Cardiac muscle cell (in vitro differentiated cells and primary cell): ENCODE measurements around the gene PM20D2. TPM values are rescaled to one million over a fixed set of nuclear protein-coding genes. Genes with fewer than 3 reads are reported as not detected.

Source experiments
- DNase-seq, 2 donors: peaks; one replicate each; pipeline versions ENCODE4 v3.0.0 to v3.0.0-alpha.2; 2010 to 2017; ENCODE audit warnings: low read depth in 1 of 2, low spot score in 1 of 2
- H3K27ac ChIP-seq: fragments of 200-600 bp; sonication (generic); 2 replicates; pipeline ENCODE4 v1.5.1; 2016
- H3K27me3 ChIP-seq: fragments of 200-600 bp; sonication (generic); 2 replicates; pipeline ENCODE4 v1.6.0; 2016; ENCODE audit warnings: control low read depth
- H3K36me3 ChIP-seq: fragments of 200-600 bp; sonication (generic); 2 replicates; pipeline ENCODE4 v1.5.1; 2016; ENCODE audit warnings: control low read depth
- H3K4me1 ChIP-seq: fragments of 200-600 bp; sonication (generic); 2 replicates; pipeline ENCODE4 v1.8.1; 2017; ENCODE audit warnings: low read depth, mild to moderate bottlenecking, mixed run types
- H3K4me3 ChIP-seq: fragments of 200-600 bp; sonication (generic); 2 replicates; pipeline ENCODE4 v1.5.1; 2016; ENCODE audit warnings: mild to moderate bottlenecking
- H3K9me3 ChIP-seq: fragments of 200-600 bp; sonication (generic); 2 replicates; pipeline ENCODE4 v1.5.1; 2017; ENCODE audit warnings: low read depth, mild to moderate bottlenecking, control low read depth
- polyA plus RNA-seq: library from polyadenylated mRNA; unstranded; fragments of >200 nt; fragmentation: Nextera tagmentation; extraction: Ambion mirVana; gene quantifications from 2 replicates; pipeline ENCODE4 v1.2.1, GENCODE V29; 2016
- total RNA-seq: library from RNA; depleted of rRNA; stranded (reverse); fragments of >200 nt; gene quantifications from 2 replicates; pipeline ENCODE4 v1.2.3, GENCODE V29; 2016
- TF ChIP-seq, protein P1 (sequence below): IDR thresholded peaks from 2 replicates; pipeline ENCODE4 v1.5.1; 2012; ENCODE audit warnings: low read depth, mild to moderate bottlenecking, low read length

PM20D2 gene
- total and polyA plus RNA-seq, 2 experiments from 2014 or later: 10.6 to 11.4 TPM

DNA sequence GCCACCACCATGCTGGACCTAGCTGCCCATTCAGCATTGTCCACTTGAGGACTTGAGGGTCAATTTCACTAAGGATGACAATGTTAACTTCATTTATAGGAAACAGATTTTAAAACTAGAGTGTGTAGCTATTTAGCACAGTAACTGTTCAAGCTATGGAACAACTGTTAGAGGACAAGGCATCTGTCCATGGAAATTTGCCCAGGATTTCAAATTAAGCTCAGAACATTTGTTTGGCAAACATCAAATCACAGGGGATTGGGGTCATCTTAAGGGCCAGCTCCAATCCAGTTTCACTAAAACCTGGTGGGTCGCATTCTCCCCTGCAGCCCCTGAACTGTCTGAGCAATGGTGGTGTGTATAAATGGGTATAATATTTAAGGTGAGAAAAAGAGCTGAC is 35.1 kb downstream of the PM20D2 start:
- no peak overlapping the region for H3K27ac ChIP-seq
- H3K4me1 ChIP-seq: no peaks in the 10 kb centered on the region
- no peaks in the 10 kb centered on the region for H3K36me3 ChIP-seq
- H3K27me3 ChIP-seq: no peaks in the 10 kb centered on the region
- DNase-seq: no peak
- H3K9me3 ChIP-seq: no peaks in the 10 kb centered on the region
- TF ChIP-seq, protein P1, sequence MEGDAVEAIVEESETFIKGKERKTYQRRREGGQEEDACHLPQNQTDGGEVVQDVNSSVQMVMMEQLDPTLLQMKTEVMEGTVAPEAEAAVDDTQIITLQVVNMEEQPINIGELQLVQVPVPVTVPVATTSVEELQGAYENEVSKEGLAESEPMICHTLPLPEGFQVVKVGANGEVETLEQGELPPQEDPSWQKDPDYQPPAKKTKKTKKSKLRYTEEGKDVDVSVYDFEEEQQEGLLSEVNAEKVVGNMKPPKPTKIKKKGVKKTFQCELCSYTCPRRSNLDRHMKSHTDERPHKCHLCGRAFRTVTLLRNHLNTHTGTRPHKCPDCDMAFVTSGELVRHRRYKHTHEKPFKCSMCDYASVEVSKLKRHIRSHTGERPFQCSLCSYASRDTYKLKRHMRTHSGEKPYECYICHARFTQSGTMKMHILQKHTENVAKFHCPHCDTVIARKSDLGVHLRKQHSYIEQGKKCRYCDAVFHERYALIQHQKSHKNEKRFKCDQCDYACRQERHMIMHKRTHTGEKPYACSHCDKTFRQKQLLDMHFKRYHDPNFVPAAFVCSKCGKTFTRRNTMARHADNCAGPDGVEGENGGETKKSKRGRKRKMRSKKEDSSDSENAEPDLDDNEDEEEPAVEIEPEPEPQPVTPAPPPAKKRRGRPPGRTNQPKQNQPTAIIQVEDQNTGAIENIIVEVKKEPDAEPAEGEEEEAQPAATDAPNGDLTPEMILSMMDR: no peak
- no peak overlapping the region for H3K4me3 ChIP-seq

DNA sequence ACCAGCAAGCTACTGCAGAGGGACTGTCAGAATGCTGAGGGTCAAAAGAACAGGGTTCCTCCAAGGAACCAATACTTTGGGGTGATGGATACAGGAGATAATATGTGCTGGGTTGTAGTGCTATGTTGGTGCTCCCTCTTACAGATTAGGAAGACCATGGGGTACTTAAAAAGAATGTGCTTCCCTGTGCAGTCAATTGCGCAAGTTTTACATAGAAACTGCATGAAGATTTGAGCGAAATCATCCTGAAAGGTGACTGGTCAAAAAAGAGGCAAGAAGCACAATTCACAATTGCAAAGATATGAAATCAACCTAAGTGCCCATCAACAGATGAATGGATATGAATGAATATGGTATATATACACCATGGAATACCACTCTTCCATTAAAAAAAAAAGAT is 37.4 kb downstream of the PM20D2 start:
- TF ChIP-seq, protein P1: no peak
- Histone ChIP-seq H3K4me3 (no peak overlapping the region), H3K36me3 (no peaks in the 10 kb centered on the region), H3K9me3 (no peaks in the 10 kb centered on the region), H3K27ac (no peak overlapping the region), H3K27me3 (no peaks in the 10 kb centered on the region), H3K4me1 (no peaks in the 10 kb centered on the region)
- DNase-seq: no peak

DNA sequence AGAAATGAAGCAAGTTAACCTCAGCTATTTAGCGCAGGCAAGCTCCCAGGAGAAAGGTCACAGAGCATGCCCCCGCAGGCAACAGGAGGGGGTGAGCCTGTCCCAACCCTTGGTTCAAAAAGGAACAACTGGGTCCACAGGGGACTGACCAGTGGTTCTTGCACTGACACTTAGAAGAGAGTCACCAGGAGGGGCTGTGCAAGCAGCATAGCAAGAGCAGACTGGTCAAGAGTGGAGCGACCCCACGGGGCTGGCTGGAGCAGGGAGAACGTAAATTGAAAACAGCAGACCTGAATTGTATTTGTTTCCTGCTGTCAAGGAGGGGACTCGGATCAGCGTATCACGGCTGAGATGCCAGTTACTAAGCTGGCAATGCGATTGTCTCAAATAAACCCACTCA is 38.5 kb downstream of the PM20D2 start:
- H3K9me3 ChIP-seq: no peaks in the 10 kb centered on the region
- H3K4me3 ChIP-seq: no peak overlapping the region
- no peaks in the 10 kb centered on the region for H3K4me1 ChIP-seq
- TF ChIP-seq, protein P1: no peak
- no peak for DNase-seq
- H3K27ac ChIP-seq: no peak overlapping the region
- H3K36me3 ChIP-seq: no peaks in the 10 kb centered on the region
- H3K27me3 ChIP-seq: no peaks in the 10 kb centered on the region

DNA sequence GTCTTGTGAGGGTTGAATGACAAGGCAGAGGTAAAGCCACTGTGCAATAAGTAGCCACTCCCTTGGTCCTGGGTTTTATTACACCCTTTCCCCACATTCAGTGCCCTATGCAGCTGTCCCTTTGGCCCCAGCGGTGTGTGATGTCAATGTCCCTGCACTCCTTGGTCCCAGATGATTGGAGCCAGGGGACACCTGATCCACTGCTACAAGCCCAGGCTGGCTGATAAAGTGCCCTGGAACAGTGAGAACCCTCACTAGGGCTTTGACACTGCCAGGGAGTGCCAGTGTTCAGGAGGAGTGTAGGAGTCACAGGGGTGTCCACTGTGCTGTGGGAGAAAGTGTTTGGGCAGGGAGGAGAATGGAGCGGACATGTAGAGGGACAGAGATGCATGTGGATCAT is 40.9 kb downstream of the PM20D2 start:
- Histone ChIP-seq H3K27ac (no peak overlapping the region), H3K4me3 (no peak overlapping the region), H3K9me3 (no peaks in the 10 kb centered on the region), H3K27me3 (no peaks in the 10 kb centered on the region), H3K36me3 (no peaks in the 10 kb centered on the region), H3K4me1 (no peaks in the 10 kb centered on the region)
- TF ChIP-seq, protein P1: no peak
- DNase-seq: no peak

DNA sequence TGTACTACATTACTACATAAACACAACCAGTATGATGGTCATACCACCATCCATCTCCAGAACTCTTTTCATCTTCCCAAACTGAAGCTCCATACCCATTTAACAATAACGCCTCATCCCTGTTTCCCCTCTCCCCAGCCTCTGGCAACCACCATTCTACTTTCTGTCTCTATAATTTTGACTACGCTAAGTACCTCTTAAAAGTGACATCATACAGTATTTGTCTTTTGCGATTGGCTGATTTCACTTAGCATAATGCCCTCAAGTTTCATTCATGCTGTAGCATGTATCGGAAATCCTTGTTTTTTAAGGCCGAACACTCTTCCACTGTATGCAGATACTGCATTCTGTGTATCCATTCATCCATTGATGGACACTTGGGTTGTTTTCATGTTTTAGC is 41.6 kb downstream of the PM20D2 start:
- Histone ChIP-seq H3K4me1 (no peaks in the 10 kb centered on the region), H3K4me3 (no peak overlapping the region), H3K9me3 (no peaks in the 10 kb centered on the region), H3K36me3 (no peaks in the 10 kb centered on the region), H3K27me3 (no peaks in the 10 kb centered on the region), H3K27ac (no peak overlapping the region)
- DNase-seq: no peak
- TF ChIP-seq, protein P1: no peak

DNA sequence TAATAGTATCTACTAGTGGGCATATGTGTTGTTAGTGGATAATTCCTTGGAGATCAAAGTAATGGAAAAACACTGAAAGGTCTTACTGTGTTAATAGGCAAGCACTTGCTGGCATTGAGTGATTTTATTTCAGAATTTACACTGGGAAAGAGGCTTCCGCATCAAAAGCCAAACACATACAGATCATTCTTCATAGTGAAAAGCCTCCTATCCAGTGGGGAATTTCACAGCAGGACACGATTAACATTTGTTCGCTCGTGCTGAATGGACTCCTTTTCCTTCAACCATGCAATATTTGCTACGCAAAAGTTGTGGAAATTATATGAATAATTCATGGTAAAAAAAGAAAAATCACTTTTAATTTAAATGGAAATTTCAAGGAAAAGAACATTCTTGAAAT is 44.9 kb downstream of the PM20D2 start:
- DNase-seq: no peak
- Histone ChIP-seq H3K4me3 (no peak overlapping the region), H3K9me3 (no peaks in the 10 kb centered on the region), H3K27ac (no peak overlapping the region), H3K36me3 (no peaks in the 10 kb centered on the region), H3K27me3 (no peaks in the 10 kb centered on the region), H3K4me1 (no peaks in the 10 kb centered on the region)
- TF ChIP-seq, protein P1: no peak
